ENCODE data around the gene FASTKD1.

Gene FASTKD1

GRCh38 chr2:169509298-169509885, 64.3 kb downstream of the FASTKD1 start, which contains the start of gene KLHL41:
Gene KLHL41, plus strand, starts transcription at chr2:169509702. Its CDS starts 77 bp downstream, at chr2:169509779.
- DNase-seq (ENCODE audit: low spot score): no peak

GRCh38 chr2:169507698-169508097, 66.0 kb downstream of the FASTKD1 start:
- no peak for DNase-seq (ENCODE audit: low spot score)

GRCh38 chr2:169504651-169505050, 69.0 kb downstream of the FASTKD1 start:
- no peak for DNase-seq (ENCODE audit: low spot score)

GRCh38 chr2:169495310-169495928, 78.2 kb downstream of the FASTKD1 start:
- no peak for DNase-seq (ENCODE audit: low spot score)

GRCh38 chr2:169493360-169493759, 80.3 kb downstream of the FASTKD1 start:
- DNase-seq (ENCODE audit: low spot score): no peak

- no peak for DNase-seq (ENCODE audit: low spot score)
Measured at GRCh38 chr2:169491378-169491777, 82.3 kb downstream of the FASTKD1 start.

- no peak for DNase-seq (ENCODE audit: low spot score)
Measured at GRCh38 chr2:169490834-169491233, 82.8 kb downstream of the FASTKD1 start.

- no peak for DNase-seq (ENCODE audit: low spot score)
Measured at GRCh38 chr2:169486487-169486886, 87.2 kb downstream of the FASTKD1 start.

- no peak for DNase-seq (ENCODE audit: low spot score)
Measured at GRCh38 chr2:169485650-169486138, 88.0 kb downstream of the FASTKD1 start.

GRCh38 chr2:169480079-169480465, 93.6 kb downstream of the FASTKD1 start:
- no peak for DNase-seq (ENCODE audit: low spot score)
